DND-41 (cell line): Measurements from ENCODE around the gene C1R.

Source experiments
- EZH2 ChIP-seq: IDR thresholded peaks from 3 replicates; pipeline ENCODE4 v1.6.1; 2012; ENCODE audit warnings: borderline replicate concordance, low read depth, mild to moderate bottlenecking, moderate library complexity, low read length, inconsistent platforms; ENCODE audit not compliant: severe bottlenecking
- TF ChIP-seq, protein P1 (sequence below): IDR thresholded peaks from 2 replicates; pipeline ENCODE4 v1.5.1; 2012; ENCODE audit warnings: borderline replicate concordance, low read length, moderate library complexity, mild to moderate bottlenecking; ENCODE audit not compliant: poor library complexity, severe bottlenecking; ENCODE audit errors: extremely low read depth

DNA sequence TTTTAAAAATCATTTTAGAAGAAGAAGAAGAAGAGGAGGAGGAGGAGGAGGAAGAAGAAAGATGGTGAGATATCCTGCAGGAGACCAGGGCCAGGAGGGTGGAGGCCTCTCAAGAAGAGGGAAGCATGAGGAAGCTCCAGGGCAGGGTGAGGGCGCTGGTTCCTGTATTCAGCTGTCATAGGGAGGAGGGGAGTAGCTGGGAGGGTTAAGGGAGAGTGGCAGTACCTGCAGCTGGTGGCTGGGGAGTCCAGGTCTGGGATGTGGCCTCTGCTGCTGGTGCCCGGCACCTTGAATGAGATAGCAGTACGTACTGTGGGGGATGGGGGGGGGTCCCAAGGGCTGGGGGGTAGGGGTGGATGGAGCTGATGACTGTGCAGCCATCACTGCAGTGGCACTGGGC, 26.6 kb upstream of the C1R start:
- TF ChIP-seq, protein P1, sequence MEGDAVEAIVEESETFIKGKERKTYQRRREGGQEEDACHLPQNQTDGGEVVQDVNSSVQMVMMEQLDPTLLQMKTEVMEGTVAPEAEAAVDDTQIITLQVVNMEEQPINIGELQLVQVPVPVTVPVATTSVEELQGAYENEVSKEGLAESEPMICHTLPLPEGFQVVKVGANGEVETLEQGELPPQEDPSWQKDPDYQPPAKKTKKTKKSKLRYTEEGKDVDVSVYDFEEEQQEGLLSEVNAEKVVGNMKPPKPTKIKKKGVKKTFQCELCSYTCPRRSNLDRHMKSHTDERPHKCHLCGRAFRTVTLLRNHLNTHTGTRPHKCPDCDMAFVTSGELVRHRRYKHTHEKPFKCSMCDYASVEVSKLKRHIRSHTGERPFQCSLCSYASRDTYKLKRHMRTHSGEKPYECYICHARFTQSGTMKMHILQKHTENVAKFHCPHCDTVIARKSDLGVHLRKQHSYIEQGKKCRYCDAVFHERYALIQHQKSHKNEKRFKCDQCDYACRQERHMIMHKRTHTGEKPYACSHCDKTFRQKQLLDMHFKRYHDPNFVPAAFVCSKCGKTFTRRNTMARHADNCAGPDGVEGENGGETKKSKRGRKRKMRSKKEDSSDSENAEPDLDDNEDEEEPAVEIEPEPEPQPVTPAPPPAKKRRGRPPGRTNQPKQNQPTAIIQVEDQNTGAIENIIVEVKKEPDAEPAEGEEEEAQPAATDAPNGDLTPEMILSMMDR, result no peak
- TF ChIP-seq EZH2, result no peak
